ENCODE data around the gene GFOD2.

GFOD2 gene

DNA sequence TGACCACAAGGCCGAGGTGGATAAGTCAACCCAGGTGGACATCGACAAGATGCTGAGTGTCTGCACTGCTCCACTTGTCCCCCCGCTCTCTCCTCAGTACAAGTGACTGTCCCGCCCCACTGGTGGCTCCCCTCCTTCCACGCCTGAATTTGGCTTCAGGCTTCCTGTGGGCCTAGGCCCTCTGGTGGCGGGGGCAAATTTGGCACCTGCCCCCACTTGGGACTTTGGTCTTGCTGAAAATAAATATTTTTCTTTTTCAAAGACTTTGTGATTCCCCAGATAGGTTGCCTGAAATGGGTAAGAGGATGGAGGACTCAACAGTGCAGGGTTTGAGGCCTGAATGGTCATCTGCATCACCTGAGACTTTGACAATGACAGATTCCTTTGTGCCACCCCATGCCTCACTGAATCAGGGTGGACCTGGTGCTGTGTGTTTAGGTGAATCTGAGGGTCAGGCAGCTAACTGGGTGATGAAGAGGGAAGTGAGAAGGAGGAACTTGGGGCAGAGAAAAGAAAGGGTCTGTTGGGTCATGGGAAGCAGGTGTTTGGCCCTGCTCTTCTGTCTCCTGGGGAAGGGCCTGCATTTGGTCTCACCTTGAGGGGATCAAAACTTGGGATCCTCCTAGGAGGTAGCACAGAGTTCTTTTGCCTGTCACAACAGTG lies 50.5 kb downstream of the GFOD2 start:
- DNase-seq, result no peak

DNA sequence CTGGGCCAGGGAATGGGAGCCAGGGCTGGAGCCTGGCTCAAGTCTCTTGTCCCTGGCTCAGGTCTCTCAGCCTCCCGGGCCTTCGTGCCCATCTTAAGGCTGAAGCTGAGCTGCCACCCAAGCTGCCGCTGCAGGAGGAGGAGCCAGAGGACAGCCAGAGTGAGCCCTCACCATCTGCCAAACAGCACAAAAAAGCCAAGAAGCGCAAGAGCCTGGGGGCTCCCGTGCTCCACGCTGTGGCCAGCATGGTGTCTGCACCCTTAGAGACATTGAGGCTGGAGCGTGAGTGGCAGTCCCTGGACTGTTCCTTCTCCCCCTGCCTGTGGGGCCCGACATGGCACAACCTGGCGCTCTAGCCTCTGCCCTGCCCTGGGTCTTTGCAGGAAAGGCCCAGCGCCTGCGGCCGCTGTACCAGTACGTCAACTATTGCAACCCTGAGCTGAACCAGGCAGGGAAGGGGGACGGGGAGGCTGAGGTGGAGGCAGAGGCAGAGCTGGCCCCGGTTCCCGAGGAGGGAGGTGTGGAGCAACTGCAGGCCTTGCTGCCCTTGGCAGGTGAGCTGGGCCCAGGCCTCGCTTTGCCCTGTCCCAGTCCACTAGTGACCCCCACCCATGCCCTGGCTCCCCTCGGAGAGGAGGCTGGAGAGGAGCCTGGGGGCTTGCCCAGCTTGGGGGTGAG lies 51.2 kb downstream of the GFOD2 start:
- DNase-seq, result peak; percentile 75 to 89

DNA sequence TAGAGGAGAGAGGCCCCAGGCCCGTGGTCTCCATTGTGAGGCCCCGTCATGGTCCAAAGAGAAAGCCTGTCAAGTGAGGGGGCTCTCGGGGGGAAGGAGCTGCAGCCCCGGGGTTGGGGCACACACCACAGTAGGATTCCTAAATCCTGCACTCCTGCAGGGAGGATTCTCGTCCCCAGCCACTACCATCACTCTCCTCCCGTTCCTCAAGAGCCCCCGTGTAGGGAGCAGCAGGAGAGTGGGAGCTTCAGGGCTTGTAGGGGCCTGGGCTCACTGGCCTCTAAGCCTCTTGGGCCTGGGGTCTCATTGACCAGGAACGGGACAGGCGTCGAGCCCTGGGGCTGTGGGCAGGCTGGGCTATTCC lies 51.7 kb downstream of the GFOD2 start:
- DNase-seq, result no peak

DNA sequence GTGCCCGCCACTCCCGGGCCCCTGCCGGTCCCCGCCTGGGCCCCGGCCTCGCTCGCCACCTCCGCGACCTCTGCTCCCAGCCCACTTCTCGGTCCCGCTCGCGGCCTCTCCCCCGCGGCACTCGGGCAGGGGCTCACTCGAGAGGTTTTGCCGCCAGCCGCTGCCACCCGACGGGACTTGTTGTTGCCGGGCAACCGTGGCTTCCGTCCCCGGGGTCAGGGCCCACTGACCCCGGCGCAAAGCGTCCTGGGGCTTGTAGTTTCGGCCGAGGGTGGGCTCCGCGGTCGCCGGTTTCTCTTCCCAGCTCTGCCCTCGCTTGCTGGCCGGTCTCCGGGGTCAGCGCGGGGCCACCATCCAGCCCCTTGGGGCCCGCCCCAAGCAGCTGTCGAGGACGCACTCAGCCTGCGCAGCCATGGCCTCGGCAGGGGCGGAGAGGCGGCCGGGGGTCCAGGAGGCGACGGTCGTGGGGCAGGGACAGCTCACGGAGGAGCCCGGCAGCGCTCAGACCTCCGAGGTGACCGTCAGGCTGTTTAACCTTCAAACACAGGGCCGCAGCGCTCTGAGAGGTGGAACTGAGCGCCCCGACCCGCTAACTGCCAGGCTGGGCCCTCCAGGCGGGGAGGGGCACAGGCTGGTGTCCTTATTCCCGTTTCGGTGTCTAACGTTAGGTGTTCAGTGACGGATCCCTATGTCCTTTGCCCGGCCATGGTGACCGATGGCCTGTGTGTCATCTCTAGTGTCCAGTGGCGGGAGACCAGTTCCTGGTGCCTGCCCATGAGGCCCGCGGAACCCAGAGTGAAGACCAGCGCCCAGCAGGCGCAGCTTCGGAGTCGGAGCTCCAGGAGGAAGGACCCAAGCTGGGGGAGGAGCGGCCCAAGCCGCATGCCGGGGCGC lies 52.3 kb downstream of the GFOD2 start, which contains the start of the genes C16orf86 and ENKD1:
Gene C16orf86, plus strand, starts transcription at position 256 of the 894 bp plus-strand sequence. Its CDS starts 157 bp downstream, at position 413.
Gene ENKD1, minus strand, starts transcription at position 192 of the 894 bp plus-strand sequence. CDS start 308 bp downstream, outside the sequence.
- DNase-seq, result peak; percentile 32 to 66

DNA sequence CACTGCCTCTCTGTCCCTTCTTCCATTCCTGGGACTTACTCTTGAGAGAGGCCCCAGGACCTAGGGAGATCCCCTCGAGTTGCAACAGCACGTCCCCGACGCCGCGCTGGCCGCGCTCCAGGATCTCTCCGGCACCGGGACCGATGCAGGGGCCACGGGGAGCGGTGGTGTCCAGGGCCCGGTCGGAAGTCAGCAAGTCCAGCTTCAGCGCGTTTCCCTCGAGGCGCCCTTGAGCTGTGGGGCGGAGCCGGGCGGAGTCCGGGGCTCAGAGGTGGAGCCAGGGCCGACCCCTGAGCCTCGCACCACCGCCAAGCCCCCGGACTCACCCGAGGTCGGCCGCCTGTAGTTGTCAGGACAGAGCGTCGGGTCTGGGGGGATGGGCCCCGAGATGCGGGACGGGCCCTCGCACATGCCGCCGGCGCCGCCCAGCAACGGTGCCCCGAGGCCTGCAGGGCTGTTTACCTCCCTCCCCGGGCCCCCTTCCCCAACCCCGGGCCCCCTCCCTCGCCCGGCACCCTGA lies 53.0 kb downstream of the GFOD2 start:
- no peak for DNase-seq

DNA sequence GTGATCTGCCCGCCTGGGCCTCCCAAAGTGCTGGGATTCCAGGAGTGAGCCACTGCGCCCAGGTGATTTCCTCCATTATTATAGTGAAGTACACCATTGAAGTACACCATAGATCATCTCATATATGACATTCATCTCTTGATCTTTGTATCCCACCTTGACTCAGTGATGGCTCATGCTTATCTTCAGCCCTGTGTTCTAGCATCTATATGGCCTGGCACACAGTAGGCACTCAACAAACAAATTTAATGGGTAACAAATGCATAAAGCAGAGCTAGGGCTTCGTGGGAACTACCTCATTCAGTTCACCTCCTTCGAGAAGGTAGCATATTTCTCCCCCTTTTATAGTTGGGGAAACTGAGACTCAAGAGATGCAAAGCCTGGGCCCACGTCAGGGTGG lies 53.5 kb downstream of the GFOD2 start:
- no peak for DNase-seq

DNA sequence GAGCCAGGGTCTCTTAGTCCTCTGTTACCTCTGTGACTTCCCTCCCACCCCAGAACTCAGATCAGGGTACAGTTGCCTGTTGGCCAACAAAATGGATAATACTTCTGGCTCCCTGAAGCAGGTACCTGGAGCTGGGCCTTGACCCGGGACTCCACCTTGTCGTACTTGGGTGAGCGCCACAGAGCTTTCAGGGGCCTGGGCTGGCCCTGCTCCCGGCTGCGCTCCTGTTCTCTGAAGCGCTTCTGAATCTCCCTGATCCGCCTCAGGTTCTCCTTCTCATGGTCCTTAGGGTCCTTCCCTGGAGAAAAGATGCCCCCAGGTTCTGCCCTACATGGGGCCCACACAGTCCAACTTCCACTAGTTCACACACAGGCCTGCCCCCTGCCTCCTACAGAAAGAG lies 54.2 kb downstream of the GFOD2 start:
- no peak for DNase-seq

DNA sequence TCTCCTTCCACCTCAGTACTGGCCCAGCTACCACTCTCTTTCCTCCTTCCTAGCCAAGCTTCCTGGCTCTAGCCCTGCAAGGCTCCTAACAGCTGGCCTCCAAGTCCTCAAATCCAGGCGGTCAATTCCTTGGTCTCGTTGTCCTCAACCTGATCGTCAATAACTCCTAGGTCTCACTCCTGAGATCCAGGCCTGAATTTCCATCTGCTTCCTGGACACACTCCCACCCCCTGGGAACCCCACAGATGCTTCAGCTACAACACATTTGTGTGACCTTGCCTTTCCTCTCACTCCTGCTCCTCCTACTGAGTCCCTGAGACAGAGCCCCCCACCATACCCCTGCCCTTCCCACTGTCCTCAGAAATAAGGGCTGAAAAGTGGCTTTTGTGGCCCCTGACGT lies 54.9 kb downstream of the GFOD2 start:
- no peak for DNase-seq

DNA sequence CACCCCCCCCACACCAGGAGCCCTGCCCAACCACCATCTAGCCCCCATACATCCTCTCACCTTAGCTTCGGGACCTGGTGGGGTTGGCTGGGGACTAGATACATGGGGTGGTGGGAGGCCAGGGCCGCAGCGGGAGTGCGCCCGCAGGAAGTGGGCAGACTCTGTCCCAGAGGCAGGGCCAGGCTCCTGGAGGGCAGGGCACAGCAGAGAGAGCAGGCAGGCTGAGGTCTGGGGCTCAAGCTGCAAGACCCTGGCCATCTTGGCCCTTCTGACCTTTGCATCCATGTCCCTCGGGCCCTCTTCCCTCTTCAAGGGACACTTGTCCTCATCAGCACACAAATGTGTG lies 55.3 kb downstream of the GFOD2 start:
- no peak for DNase-seq

DNA sequence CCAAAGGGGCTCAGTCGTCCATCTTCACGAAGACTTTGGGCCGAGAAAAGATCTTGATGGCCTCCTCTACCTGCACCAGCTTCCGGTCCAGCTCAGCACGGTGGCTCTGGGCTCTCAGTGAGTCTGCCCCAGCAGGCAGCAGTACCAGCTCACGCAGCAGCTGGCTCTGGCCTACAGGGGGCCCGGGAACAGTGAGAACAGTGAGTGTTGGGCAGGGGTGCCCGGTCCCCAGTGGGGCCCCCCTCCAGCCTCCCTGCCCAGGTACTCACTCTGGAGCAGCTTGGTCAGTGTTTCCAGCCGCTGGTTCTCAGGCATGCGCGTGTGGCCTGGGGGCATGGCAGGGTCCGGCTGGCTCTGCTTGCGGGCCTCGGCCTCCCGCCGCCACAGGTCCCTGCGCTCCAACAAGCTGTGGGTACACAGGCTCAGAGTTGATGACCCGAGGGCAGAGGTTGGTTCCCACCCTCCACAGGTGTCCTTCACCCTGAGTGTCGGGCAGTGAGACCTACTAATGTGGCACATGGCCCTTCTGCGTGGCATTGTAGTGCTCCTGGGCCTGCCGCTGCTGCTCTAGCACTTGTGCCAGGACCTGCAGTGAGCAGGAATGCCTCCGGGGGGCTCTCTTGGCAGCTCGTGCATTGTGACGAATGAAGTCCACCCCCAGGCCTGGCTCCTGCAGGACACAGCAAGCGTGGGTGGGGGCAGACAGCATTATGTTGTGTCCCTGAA lies 55.8 kb downstream of the GFOD2 start:
- no peak for DNase-seq

DNA sequence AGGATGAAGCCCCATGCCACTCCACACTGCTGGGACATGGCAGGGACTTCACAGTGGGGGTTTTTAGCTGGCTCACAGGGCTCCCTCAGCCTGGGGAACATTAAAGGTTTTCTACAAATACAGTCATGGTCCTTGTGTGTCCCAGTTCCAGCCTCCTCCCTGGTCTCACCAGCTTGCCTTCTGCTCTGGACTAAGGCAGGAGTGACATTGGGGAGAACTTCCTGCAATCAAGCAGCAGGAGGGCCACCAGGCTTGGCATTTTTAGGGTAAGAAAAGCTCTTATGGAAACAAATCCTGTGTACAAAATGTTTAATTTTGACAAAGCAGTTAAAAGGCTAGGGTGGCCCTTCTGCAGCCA lies 56.5 kb downstream of the GFOD2 start:
- no peak for DNase-seq

DNA sequence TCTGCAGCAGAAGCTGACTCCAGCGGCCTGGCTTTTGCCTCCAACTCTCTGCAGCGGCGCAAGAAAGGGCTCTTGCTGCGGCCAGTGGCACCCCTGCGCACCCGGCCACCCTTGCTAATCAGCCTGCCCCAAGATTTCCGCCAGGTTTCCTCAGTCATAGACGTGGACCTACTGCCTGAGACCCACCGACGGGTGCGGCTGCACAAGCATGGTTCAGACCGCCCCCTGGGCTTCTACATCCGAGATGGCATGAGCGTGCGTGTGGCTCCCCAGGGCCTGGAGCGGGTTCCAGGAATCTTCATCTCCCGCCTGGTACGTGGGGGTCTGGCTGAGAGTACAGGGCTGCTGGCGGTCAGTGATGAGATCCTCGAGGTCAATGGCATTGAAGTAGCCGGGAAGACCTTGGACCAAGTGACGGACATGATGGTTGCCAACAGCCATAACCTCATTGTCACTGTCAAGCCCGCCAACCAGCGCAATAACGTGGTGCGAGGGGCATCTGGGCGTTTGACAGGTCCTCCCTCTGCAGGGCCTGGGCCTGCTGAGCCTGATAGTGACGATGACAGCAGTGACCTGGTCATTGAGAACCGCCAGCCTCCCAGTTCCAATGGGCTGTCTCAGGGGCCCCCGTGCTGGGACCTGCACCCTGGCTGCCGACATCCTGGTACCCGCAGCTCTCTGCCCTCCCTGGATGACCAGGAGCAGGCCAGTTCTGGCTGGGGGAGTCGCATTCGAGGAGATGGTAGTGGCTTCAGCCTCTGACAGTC lies 57.0 kb downstream of the GFOD2 start:
- no peak for DNase-seq

DNA sequence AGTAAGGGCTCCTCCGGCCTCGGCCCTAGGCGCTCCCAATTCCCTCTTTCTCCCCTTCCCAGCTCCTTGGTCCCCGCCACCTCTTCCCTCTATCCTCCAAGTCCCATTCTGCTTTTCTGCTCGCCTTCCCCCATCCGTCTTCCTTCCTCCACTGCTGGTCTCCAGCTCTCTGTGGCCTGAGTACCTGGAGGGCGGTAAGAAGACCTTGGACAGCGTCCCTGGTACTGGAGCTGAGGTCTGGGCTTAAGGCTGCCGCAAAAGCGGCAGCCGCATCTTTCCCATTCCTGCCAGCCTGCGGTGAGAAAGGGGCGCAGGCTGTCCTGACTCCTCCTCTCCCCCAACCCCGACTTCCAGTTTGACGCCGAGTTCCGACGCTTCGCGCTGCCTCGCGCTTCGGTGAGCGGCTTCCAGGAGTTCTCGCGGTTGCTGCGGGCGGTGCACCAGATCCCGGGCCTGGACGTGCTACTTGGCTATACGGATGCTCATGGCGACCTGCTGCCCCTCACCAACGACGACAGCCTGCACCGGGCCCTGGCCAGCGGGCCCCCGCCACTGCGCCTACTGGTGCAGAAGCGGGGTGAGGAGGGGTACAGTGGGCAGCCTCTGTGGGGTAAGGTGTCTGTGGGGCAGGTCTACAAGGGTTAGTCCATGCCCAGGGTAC lies 57.9 kb downstream of the GFOD2 start:
- DNase-seq, result no peak

DNA sequence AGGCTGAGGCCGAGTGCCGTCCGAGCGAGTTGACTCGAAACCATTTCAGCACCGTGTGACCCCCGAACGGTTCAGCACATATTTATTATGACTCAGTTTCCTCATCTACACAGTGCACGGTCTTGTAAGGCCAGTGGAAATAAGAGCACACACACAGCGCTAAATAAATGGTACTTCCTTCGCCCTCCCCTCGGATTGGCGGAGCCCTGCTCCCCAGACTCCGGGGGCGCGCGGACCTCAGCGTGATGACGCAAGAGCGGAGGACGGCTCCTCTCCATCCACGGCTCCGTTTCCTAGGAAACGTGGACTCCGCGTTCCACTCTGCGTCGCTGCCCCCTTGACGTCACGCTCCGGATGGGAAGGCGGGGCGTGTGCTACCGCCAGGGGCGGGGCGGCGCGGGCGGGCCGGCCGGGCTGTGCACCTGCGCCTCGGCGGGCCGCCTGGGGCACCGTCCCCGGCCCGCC lies 58.5 kb downstream of the GFOD2 start, which contains the start of gene PARD6A:
Gene PARD6A, plus strand, starts transcription at position 397 of the 465 bp plus-strand sequence. CDS start 79 bp downstream, outside the sequence.
- peak; percentile 94 to 96 for DNase-seq

DNA sequence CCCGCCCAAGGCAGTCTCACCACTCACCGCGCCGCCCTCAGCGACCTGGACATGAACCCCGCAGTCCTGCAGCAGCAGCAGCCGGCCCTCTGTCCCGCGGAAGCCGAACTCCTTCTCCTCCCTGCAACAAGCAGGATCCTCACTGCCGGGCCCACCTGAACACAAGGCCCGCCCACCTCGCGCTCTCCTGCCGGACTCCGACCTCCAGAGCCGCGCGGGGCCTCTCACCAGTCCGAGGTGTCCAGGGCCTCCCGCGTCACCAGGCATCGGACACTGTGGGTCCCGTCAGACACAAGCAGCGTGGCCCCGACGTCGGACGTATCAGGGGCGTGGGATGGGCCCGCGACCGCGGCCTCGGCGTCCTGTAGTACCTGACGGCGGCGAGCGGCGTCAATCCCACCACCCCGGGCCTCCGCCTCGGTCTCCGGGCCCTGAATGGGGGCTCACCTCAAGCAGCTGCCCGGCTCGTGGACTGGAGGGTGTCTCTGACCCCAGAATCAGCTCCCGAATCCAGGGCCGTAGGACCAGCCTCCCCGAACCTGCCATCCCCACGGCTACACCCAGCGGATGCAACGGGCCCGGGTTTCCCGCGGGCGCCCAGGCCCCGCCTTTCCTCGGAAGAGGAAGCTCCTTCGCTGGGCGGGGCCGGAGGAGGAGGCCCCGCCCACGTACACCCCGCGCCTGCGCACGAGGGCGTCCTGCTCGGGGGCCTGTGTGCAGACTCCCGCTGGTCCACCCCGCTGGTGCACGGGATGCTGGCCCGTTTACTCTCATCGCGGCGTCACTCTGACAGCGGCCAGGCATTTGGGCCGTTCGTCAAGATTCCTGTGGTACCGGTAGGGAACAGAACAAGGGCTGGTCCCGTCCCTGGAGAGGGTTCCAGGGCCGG lies 59.2 kb downstream of the GFOD2 start, which contains the start of gene ACD:
Gene ACD, minus strand, starts transcription at position 586 of the 889 bp plus-strand sequence. Its CDS starts 40 bp downstream, at position 546.
- DNase-seq, result peak; percentile 79 to 88

DNA sequence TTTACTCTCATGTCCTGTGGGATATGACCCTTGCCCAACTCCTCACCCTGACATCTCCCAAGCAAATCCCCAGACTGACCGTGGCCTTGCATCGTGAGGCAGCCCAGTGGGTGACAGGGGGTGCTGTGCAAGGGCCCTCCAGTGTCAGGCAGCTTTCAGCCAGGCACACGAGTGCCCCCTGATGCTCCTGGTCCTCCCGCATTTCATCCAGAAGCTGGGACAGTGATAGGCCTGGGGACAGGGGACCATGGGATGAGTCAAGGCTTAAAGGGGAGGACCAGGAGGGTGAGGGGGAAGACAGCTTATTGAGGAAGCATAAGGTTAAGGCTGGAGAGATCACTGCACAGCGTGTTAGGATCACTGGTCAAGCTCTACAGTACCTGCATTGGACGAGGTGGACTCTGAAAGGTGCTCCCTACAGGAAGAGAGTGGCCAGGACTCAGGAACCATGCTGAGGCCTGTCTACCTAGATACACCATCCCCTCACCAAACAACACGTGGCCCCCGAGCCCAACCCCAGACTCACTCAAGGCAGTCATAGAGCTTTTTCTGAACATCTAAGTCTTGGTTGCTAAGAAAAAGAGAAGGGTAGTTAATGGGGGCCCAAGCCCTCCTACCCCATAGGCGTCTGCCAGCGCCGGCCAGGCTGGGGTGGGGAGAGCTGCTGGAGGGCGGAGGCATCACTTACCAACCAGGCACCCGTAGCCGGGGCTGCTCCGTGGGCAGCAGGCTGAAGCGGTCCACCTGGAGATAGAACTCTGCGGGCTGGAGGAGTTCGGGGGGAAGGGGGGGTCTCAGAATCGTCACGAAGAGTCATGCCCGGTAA lies 60.1 kb downstream of the GFOD2 start:
- no peak for DNase-seq

DNA sequence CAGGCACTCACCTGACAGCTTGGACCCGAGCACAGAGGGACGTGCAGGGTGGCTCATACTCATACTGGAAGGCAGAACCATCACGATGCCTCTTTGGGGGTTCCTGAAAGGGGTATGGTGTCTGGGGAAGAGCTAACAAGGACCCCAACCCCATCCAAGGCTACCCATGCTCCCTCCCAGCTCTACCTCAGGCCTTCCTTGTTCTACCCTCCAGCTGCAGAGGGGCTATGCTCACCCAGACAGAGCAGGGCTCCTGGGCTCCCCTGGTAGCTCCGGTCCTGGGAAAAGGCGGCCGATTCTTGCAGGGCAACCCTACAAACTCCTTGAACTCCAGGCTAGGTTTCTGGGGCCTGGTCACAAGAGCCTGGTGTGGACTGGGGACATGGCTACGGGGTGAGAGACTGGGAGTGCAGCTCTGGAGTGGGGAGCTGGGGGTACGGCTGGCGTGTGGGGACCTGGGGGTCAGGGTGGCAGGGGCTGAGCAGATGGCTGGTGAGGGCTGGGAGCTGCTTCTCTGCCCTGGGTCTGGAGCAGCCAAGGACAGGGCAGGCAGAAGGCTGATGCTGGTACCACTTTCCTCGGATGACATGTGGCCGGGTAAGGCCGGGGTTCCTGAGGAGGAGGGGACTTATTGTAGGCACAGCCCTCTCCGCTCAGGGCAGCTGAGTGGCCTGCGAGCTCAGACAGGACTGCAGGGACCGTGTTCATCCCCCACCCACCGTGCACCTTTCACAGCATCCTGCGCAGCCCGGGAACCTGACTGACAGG lies 61.2 kb downstream of the GFOD2 start:
- DNase-seq, result no peak

DNA sequence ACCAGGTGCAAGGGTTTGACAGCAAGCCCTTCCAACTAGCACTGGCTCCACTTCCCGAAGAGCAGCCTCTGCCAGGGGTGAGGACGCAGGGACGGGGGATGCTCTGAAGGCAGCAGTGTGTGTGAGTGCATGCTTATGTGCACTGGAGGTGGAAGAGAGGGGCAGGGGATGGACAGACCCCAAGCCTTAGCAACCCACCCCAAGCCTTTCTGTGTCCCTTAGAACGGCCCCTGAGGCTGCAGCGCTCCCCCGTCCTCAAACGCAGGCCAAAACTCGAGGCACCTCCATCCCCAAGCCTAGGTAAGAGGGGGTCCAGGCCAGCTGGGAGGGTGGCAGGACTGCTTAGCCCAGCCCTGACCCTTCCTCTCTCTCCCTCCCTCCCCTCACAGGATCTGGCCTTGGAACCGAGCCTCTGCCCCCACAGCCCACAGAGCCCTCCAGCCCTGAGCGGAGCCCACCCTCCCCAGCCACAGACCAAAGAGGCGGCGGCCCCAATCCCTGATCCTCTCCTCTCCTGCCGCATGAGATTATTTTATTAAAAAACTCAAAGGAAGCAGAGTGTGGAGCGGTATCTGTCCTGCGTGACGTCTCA lies 62.0 kb downstream of the GFOD2 start:
- no peak for DNase-seq
